COLO668 (cell line): Measurements from ENCODE around the gene FAM8A1.

Experiments
- DNase-seq: peaks from one replicate; lab custom pipeline; 2025; ENCODE audit not compliant: unreplicated experiment; lab: John Stamatoyannopoulos, UW

Gene FAM8A1

GRCh38 chr6:17653198-17653882 is 53.2 kb downstream of the FAM8A1 start:
- no peak for DNase-seq

GRCh38 chr6:17656092-17656491 is 56.0 kb downstream of the FAM8A1 start:
- DNase-seq, result no peak

GRCh38 chr6:17656644-17657043 is 56.5 kb downstream of the FAM8A1 start:
- no peak for DNase-seq
